Measurements from ENCODE around the gene HSD3B1. TPM values are rescaled to one million over a fixed set of nuclear protein-coding genes. Genes with fewer than 3 reads are reported as not detected.

HSD3B1 gene
- total RNA-seq (2021; fragmentation: NEBNext Ultra II Directional; extraction: Animal tissue kit (Norgen Biotek cat#: 25700)), result not detected
- long read RNA-seq, result 0 reads

DNA sequence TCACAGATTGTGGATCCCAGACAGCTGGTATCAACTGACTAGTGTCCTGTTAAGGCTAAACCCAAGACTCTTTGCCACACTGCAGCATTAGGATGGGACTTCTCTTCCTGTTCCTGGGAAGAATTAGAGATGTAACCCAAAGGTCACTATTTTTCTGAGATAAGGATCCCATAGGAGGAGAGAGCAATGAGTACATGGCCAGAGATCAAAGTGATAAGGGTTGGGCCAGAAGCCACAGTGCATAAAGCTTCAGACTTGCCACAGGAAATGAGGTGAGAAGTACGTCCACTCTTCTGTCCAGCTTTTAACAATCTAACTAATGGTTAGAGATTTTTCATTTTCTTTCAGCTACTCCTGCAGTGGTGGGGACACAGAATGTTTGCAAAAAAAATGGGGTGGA lies at the start of gene HSD3B1:
Gene HSD3B1 (plus strand): TSS at position 270 of the 400 bp plus-strand sequence. CDS start 267 bp downstream, outside the sequence.
- Mint-ChIP-seq H3K4me3 (no peak within 1 kb of the TSS), H3K27me3 (ENCODE audit: insufficient read depth) (peaks cover 17% of the 10 kb centered on the region; the same call in 1 of the 2 replicates), H3K9me3 (no peaks in the 10 kb centered on the region), H3K4me1 (ENCODE audit: low read depth) (peaks cover 5% of the 10 kb centered on the region; the same call in 1 of the 2 replicates), H3K27ac (no peak within 1 kb of the TSS), H3K36me3 (ENCODE audit: low read depth) (no peaks in the 10 kb centered on the region)
- TF ChIP-seq, protein P1, sequence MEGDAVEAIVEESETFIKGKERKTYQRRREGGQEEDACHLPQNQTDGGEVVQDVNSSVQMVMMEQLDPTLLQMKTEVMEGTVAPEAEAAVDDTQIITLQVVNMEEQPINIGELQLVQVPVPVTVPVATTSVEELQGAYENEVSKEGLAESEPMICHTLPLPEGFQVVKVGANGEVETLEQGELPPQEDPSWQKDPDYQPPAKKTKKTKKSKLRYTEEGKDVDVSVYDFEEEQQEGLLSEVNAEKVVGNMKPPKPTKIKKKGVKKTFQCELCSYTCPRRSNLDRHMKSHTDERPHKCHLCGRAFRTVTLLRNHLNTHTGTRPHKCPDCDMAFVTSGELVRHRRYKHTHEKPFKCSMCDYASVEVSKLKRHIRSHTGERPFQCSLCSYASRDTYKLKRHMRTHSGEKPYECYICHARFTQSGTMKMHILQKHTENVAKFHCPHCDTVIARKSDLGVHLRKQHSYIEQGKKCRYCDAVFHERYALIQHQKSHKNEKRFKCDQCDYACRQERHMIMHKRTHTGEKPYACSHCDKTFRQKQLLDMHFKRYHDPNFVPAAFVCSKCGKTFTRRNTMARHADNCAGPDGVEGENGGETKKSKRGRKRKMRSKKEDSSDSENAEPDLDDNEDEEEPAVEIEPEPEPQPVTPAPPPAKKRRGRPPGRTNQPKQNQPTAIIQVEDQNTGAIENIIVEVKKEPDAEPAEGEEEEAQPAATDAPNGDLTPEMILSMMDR (IDR thresholded peaks at IDR 0.05), result no peak
- peak; percentile 7 for DNase-seq

DNA sequence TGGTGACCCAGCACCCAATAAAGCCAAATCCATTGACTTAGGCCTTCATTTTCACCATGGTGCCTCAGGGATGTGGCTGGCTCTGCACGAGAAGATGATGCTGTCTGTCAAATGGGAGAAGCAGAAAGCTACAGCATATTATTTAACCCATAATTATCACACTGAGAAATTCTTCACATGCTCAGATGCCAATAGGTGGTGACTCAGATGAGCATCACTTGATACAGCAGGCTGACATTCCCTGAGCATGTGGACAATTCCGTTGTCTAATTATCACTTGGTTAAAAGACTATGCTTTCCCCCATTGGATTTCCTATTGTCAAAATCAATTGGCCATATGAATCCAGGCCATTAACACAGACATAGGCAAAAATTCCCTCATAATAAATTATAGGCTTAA lies 44.0 kb upstream of the HSD3B1 start:
- H3K36me3 Mint-ChIP-seq (ENCODE audit: low read depth), result no peaks in the 10 kb centered on the region
- no peaks in the 10 kb centered on the region for H3K4me1 Mint-ChIP-seq (ENCODE audit: low read depth)
- H3K4me3 Mint-ChIP-seq, result no peak overlapping the region
- no peak for DNase-seq
- TF ChIP-seq, protein P1 (IDR thresholded peaks at IDR 0.05), result no peak
- H3K9me3 Mint-ChIP-seq, result no peaks in the 10 kb centered on the region
- H3K27me3 Mint-ChIP-seq (ENCODE audit: insufficient read depth), result peaks cover 3% of the 10 kb centered on the region; the same call in 1 of the 2 replicates
- H3K27ac Mint-ChIP-seq, result no peak overlapping the region

DNA sequence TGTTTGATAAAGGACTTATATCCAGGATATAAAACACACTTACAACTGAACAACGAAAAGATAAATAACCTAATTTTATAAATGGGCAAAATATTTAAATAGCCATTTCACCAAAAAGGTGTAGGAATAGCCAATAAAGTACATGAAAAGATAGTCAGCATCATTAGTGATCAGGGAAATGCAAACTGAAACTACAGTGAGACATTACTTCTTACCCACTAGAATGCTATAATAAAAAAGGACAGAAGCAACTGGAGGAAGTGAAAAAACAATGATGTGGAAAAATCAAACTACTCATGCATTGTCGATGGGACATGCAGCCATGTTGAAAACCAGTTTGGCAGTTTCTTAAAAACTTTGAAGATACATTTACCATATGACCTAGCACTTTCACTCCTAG lies 43.4 kb upstream of the HSD3B1 start:
- no peak overlapping the region for H3K27ac Mint-ChIP-seq
- H3K27me3 Mint-ChIP-seq (ENCODE audit: insufficient read depth), result no peaks in the 10 kb centered on the region; the same call in 1 of the 2 replicates
- TF ChIP-seq, protein P1 (IDR thresholded peaks at IDR 0.05), result no peak
- H3K4me1 Mint-ChIP-seq (ENCODE audit: low read depth), result no peaks in the 10 kb centered on the region
- no peaks in the 10 kb centered on the region for H3K36me3 Mint-ChIP-seq (ENCODE audit: low read depth)
- no peak overlapping the region for H3K4me3 Mint-ChIP-seq
- no peak for DNase-seq
- H3K9me3 Mint-ChIP-seq, result no peaks in the 10 kb centered on the region

DNA sequence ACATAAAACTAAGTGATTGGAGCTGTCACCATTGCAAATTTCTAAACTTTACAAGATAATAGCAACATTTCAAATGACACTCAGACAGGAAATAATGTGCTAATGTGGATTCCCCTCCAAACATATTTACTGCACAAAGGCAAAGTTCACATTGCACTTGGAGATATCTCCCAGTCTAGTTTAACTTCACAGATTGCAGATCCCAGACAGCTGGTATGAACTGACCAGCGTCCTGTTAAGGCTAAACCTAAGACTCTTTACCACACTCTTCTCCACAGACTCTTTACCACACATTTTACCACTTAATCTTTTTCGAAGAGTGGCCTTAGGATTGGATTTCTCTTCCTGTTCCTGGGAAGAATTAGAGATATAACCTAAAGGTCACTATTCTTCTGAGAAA lies 40.6 kb upstream of the HSD3B1 start:
- Mint-ChIP-seq H3K27ac (no peak overlapping the region), H3K4me3 (no peak overlapping the region), H3K9me3 (no peaks in the 10 kb centered on the region), H3K36me3 (ENCODE audit: low read depth) (no peaks in the 10 kb centered on the region), H3K4me1 (ENCODE audit: low read depth) (no peaks in the 10 kb centered on the region), H3K27me3 (ENCODE audit: insufficient read depth) (peaks cover 8% of the 10 kb centered on the region; the same call in 1 of the 2 replicates)
- TF ChIP-seq, protein P1 (IDR thresholded peaks at IDR 0.05), result no peak
- DNase-seq, result no peak

DNA sequence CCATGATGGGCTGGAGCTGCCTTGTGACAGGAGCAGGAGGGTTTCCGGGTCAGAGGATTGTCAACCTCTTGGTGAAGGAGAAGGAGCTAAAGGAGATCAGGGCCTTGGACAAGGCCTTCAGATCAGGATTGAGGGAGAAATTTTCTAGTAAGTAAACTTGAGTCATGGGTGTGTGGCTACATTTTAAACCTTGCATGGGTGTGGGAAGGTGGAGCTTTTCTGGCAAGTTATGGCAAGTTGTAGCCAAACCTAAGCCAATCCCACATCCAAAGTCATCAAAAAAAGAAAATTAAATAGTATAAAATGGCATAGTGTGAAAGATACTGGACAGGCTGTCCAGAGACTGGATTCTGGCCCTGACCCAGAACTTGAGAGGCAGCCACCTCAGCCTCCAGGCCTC lies 39.8 kb upstream of the HSD3B1 start:
- DNase-seq, result no peak
- H3K4me3 Mint-ChIP-seq, result no peak overlapping the region
- H3K9me3 Mint-ChIP-seq, result no peaks in the 10 kb centered on the region
- peaks cover 13% of the 10 kb centered on the region for H3K27me3 Mint-ChIP-seq (ENCODE audit: insufficient read depth)
- no peaks in the 10 kb centered on the region for H3K36me3 Mint-ChIP-seq (ENCODE audit: low read depth)
- no peaks in the 10 kb centered on the region for H3K4me1 Mint-ChIP-seq (ENCODE audit: low read depth)
- TF ChIP-seq, protein P1 (IDR thresholded peaks at IDR 0.05), result no peak
- H3K27ac Mint-ChIP-seq, result no peak overlapping the region
